ENCODE measurements around the gene CTNNA2.
A peak's percentile ranks its signal among the peaks of the same experiment; 100 is the strongest.

The CTNNA2 gene

DNA sequence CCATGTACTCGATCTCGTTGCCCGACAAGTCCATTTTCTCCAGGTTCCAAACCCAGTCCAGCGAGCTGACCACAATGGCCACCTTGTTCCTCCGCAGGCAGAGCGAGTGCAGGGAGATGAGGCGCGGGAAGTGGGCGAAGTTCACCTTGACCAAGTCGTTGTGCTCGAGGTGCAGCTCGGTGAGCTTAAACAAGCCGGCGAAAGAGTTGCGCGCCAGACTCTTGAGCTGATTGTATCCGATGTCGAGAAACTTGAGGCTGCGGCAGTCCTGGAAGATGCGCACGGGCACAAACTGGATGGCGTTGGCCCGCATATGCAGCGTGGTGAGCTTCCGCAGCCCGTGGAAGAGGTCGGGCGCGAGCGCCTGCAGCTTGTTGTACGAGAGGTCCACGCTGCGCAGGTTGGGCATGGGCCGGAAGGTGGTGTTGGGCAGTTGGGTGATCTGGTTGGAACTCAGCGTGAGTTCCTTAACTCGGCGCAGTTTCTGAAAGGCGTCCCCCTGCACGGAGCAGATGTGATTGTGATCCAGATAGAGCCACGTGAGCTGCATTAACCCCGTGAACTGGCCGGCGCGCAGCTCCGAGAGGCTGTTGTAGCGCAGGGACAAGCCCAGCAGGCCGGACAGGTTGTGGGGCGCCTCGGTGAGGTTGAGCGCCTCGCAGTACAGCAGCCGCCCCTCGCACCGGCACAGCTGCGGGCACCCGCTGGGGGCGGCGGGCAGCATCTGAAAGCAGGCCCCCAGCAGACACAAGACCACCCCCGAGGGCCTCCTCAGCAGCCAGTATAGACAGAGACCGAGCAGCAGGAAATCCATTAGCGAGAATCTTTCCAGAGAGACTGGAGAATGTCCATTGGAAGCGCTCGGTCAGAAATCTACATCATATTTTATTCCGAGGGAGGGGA is 790.4 kb downstream of the CTNNA2 start:
- no peak for DNase-seq

DNA sequence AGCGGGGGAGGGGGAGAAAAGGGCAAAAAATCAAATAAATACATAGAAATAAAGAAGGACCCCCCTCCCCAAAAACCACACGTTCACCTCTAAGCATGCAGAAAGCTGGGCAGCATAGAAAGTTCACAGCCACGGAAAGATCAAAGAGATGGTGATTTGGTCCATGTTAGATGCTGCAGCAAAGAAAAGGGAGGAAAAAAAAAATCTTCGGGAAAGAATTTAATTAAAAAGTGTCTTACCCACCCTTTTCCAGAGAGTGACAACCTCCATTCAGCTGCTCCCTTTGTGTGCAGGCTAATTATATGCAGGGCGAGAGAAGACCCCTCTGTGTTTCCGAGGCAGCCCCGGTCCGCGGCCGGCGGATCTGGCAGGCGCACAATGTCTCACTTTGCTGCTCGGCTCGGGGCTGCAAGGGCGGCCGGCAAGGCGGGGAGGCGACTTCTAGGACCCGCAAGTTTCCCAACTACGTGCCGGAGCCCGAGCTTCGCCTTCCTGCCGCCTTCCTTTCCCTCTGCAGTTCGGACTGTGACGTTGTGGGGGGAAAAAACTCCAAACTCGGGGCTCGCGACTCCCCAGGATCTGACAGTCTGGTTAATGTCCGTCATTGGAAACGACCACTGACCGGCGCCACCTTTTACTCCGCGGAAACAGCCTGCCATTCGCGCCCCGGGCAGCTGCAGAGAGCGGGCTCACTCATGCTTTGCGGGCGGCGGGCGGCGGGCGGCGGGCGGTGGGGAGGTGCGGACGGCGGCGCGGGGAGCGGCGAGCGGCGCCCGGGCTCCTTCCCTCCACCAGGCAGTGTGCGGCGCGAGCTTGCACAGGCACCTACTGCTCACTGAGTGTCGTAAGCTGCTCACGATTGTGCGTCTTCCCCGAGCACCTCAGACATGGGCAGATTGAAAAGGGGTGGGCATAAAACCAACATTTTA is 791.3 kb downstream of the CTNNA2 start, which contains the start of gene LRRTM1:
Gene LRRTM1 (minus strand): TSS at position 844 of the 929 bp plus-strand sequence. CDS start 933 bp downstream, outside the sequence.
- no peak for DNase-seq

DNA sequence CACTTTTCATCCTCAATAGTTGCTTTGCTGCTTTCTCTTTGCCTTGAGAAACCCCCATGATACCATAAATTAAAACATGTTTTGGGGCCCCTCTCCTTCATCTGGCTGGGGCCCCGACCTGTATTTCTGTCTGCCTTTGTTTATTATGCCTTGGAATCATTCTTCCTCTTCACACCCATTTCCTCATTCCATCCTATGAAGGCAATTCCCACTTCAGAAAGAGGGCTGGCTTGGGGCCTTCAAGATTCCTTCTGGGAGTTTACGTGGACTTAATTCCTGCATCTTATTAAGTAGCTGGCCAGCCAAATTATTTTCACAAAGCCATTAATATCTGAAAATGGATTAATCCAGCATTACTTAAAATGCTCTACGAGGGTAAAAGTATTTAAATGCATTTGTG is 798.5 kb downstream of the CTNNA2 start:
- DNase-seq = no peak

DNA sequence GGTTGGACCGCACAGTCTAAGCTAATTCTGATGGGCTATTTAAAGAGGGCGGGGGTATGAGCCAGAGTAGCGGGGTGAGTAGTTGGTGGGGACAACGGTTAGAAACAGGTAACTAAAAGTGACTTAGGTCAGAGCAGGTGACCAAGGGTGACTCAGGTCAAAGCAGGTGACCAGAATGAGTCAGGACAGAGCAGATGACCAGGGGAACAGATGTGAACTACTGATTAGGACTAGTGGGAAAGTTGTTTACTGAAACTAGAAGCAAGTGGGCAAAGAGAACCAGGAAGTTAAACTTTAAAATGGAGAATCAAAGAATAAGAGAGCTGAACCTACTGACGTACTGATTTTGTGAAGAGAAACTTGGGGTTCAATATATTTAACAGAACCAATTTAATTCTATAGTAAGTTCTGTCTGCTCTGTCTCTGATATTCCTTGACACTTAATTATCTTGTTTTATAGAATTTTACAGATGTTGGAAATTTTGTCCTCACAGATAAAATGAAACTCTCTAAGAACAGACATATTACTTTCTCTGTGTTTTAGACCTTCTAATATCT is 799.5 kb downstream of the CTNNA2 start:
- no peak for DNase-seq

DNA sequence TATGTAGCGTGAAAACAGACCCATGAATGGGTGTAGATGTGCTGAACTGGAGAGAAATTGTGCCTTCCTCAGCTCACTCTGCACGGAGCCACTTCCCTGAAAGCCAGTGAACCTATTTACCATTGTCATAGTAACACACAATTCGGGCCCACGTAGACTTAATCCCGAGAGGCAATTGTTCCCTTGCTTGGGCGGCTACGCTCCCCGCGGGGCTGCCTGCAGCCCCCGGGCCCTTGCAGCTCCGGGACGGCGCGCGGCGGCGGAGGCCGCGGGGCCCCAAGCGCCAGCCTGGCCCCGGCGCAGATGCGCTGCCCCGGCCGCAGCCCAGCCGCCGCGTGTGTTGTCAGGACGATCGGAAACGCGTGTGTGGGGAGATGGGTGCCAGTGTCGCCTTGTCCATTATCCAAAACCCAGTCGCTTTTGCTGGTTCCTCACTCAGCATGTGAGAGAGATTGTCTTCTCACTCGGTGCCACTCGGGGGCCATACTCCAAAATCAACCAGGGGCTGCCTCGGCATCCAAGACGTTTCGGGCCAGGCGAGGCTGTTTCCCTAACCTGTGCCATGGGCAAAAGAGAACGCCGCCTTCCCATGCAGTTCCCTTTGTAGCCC is 809.6 kb downstream of the CTNNA2 start:
- DNase-seq = no peak

DNA sequence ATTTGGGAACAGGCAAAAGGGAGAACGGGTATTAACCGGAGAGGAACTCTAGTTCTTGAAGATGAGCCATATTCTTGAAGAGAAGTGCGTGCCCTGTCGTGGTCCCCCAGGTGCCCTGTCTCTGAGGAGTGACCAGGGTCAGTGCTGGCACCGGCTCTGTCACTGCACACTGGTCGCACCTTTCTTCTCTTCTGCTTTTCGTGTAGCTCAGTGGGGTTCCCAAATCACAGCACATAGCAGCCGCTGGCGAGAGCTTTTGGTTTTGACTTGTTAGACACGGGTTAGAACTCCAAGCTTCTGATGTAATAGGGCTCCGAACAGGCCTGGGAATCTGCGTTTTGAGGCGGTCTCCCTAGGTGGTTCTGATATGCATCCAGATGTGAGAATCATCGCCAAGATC is 810.1 kb downstream of the CTNNA2 start:
- DNase-seq = no peak

DNA sequence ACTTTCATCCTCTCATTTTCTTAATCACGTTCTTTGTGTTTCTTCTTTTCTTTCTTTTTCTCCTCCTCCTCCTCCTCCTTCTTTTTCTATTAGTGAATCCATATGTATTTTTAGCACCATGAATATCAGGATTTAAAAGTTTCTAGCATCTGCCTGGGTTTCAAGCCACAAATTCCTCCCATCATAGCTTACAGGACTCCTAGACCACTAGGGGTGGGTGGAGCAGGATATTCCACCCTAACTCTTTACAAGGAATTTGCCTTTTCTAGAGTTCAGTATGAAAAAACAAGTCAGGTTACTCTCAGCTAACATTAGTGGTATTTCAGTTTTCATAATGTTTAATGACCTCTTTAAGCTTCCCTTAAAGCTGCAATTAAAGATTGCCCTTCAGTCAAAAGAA is 810.8 kb downstream of the CTNNA2 start:
- no peak for DNase-seq

DNA sequence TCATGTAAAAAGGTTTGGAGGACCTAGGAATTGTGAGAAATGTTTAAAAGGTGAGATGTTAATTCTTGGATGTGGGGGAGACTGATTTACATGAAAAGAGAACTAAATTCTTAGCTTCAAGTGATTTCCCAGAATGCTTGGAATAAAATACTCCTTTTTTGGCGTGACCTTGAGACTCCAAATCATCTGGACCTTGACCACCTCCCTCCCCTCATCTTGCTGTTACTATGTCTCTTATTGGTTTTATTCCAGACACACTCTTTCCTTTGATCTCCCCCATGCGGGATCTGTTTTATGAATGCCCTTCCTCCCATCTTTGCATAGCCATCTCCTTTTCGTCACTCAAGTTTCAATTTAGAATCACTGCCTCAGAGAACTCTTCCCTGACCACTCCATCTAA is 811.7 kb downstream of the CTNNA2 start:
- no peak for DNase-seq

DNA sequence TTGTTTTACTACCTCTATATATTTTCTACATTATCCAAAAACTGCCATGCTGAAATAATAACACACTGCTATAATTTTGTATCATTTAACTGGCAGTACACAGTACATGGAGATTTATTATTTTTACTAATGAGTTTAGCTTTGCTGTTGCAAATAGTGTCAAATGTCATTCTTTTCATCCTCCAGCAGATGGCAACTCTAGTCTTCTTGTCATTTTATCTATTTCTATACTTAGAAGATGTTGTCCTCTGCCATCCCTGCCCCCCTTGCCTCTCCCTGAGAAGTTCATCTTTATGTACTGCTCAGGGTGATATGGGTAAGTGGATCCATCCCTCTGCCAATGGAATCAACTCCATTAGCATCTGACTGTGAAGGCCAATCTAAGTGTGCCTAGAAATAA is 813.4 kb downstream of the CTNNA2 start:
- DNase-seq = peak; percentile 57

DNA sequence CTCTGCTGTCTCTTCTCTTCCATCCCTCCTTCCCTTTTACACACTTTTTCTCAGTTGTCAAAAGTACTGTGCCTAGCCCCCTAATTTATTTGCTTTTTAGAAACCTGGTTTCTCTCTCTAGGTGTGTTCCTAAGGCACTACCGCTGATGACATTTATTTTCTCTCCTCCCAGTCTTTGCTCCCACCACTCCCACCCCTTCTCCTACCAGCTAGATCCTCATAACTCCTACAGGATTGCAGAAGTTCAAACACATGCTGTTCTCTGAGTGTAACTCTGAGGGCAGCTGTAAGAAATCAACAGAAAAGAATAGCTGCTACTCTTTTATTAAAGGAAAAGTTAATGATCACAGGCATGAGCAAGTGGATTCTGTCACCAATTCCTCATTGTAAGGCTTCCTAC is 814.0 kb downstream of the CTNNA2 start:
- no peak for DNase-seq

DNA sequence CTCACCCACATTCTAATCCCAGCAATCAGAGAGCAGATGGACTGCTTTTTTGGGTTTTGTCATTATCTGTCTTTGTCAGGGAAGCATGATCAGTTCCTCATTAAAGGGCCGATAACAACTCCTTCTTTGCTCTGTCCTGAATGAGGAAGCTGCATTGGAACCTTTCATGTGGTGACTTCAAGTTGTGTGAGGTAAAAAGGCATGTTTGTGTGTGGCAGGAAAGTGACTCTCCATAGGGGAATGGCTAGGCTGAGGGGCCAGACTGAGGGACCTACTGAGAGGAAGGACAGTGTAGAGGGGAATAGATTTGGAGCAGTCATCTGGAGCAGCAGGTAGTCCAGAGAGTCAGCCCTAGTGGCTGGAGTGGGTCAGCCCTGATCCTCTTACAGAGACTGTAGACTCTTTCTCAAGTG is 815.3 kb downstream of the CTNNA2 start:
- DNase-seq = peak; percentile 25

DNA sequence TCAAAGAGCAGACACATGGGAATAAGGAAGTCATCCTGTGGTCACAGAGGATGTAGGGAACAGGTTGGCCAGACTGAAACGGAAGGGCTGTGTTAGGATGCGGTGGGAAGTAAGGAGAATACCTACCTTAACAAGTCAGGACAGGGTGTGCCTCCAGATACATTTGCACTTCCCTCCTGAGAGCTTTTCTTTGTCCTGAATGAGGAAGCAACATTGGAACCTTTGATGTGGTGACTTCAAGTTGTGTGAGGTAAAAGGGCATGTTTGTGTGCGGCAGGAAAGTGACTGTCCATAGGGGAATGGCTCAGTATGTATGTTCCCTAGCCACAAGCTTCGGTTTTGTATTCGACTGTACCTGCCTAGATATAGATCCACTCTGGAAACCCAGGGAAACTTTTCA is 816.6 kb downstream of the CTNNA2 start:
- DNase-seq = no peak

DNA sequence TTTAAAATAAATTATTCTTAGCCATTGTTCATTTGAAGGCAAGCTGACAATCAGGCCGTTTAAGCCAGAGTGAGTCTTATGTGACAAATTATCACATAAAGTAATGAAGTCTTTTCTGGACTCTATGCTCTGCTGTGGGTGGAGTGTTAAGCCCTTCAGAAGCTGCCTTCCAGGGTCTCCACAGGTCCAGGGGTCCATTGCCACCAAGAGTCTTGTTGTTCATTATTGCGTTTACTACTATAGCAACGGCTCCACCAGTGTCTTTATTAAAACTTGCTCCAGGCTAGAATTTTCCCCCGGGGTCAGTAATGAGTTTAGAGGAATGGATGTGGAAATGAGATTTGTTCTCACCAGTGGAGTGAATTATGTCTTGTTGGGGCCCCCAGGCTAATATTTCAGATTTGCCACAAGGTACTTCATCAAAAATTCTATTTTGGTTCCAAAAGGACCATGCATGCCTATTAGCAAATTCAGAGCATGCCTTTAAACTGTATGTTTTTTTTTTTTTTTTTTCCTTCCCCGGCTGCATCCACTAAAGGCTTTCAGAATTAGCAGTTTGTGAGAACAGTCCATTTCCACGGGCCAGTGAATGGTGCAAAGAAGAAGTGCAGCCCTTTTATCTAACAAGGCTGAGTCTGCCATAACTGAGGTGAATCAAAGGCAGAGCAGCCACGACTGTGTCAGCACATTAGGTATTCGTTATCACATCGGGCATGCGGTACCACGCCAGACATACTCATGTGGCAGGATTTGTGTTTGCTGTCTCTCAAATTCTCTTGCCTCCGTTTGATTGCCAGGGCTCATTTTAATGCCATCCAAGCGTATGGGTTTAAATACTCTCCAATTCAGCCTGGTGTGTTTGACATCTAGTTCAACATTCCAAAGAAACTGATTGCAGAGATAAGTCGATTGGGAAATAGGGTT is 817.9 kb downstream of the CTNNA2 start:
- DNase-seq = no peak

DNA sequence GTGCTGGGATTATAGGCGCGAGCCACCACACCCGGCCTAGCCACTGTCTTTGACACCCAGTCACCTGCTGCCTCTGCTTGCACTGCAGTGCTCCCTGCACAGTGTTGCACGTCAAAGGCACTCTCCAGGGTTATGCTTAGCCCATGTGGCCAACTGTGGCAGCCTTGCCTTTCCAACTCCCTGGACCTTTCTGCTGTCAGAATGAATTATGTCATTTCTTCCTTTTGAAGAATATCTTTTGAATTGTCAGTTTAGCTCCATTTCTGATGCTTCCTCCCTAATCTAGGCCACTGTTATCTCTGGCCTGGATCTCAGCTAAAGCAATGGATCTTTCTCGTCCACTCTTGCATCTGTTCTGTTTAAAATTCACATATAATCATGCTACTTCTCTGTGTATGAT is 821.0 kb downstream of the CTNNA2 start:
- DNase-seq = no peak

DNA sequence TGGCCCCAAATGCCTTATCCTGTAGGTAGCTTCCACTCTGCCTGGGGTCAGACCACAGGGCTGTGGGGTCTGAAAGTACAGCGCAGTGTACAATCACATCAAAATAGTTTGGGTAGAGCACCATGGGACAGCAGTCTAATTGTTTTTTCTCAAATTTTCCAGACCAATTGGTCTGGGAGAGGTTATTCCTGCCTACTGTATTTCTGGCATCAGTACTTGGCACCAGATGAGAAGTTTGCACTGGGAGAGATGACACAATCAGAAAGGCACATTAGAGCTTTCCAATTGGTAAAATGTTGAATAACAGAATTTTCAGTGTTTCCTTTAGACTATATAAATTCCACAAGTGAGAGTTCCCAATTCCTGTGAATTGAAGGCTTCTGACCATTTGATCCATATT is 822.6 kb downstream of the CTNNA2 start:
- no peak for DNase-seq

DNA sequence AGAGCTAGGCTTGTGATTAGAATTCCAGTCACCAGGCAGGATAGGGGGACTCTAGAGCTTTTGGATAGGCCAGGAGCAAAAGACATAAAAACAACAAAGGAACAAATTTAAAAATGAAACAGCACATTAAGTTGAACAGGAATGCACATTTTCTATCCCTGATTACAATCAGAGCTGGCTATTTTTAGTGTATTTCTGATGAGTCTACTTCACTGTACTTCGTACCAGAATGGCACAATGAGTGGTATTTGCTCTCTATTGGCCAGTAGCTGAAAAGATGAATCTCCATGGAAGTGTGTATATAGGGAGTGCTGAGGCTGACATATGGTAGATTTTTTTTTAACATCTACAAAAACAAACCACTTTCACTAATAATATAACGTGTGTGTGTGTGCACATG is 825.9 kb downstream of the CTNNA2 start:
- DNase-seq = no peak

DNA sequence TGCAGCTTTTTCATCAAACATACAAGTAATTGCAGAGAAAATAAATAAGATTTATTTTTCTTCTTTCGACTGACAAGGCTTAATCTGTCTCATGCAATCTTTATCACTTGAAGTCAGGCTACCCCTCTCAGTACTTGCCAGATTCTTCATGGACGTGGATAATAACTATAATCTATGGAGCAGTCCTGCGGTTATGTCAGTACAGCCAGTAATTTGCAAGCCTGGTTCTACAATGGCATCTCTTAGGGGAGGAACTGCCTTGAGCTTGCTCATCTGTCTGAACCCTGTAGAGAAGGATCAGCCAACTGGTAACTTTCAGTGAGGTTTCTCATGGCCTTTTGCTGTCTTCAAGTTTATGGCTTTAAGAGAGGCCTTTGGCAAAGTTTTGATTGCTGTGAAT is 827.2 kb downstream of the CTNNA2 start:
- no peak for DNase-seq

DNA sequence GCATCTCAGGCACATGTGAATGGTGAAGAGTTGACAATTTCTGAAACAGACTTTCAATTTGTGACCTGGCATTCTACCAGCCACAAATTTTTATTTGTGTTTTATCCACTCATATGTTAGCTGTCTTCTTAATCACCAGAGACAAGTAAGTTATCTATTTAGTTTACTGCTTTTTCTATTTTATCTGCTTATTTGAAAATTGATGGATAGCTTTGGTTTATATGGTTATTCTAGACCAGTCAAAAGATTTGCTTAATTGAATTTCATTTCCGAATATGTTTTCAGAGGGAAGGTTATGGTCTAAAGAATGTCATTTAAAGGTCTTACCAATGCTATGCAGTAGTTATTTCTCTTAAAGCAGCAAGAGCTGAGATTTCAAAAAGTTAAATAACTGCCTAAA is 835.2 kb downstream of the CTNNA2 start:
- DNase-seq = no peak

DNA sequence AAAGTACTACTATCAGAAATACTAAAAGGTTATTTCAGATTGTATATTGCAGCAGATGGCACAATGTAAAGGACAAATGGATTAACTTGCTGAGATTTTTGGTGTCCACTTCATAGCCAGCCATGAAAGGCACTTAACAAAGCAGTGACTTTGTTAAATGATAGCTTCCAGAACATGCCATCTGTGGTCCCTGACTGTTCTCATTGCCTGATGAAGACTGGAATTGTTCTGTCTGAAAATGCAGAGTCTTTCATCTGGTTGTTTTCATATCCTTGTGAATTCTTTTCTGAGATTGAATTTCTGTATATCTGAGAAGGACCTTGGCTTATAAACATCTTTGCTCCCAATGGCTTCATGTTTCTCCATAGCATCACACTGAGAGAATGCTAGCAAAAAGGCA is 836.1 kb downstream of the CTNNA2 start:
- DNase-seq = no peak

DNA sequence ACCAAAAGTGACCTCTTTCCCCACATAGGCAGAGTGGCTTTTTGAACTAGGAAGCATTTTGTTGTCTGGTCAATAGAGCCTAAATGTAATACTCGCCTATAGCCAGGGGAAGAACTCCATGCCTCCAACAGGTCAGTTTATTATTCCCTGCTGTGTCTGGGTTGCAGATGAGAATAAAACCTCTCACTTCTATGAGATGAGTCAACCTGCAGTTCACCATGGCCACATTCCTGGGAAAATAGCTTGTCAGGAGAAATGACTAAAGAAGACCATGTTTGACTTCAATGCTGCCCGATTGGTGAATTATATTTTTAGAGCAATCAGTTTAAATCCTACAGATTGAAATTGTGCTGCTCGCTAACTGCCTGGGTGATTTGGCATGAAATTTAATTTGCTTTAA is 838.4 kb downstream of the CTNNA2 start:
- no peak for DNase-seq

DNA sequence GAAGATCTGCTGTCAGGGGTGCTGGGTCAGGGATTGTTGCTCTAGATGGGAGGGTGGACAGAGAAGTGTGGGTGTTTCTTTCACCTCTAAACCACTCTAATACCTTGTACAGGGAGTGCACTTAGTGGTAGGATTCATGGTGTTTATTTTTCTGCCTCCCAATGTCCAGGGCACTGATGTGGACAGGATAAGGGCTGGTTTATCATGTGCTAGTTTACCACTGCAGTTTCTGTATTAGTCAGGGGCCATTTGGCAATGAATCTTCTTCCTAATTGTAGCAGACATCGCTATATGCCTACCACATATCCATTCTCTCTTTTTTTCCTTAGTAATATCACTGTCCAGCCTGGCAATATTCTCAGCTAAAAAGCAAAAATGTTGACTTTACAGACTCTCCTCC is 842.0 kb downstream of the CTNNA2 start:
- no peak for DNase-seq

DNA sequence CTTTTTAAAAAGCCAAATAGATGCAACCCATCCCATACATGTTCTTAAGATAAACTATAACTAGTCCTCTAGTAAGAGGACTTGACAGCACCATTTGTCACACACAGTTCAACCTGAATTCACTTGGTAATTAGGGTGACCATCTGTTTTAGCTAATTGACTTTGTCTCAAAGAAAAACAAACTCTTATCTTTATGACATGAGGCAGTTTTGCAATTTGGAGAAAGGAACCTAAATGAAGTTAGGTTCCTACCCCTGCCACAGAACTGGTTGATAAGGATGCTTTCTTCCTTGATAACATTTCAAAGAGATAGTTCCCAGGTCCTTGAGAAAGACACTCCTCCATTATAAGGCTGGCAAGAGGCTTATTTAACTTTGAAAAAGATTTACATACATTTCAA is 849.1 kb downstream of the CTNNA2 start:
- peak; percentile 1 for DNase-seq
